8988T (cell line): ENCODE measurements around the gene ULBP1.
"Not testable (repeated sequence)": the region's sequence is repeated elsewhere in the genome, so short reads cannot be mapped to it uniquely, and the experiment has no call there.

Experiments
- DNase-seq: peaks from one replicate; pipeline ENCODE4 v3.0.0; 2011

ULBP1 gene

GRCh38 chr6:149934249-149935156 is 29.2 kb upstream of the ULBP1 start:
- no peak for DNase-seq

- no peak for DNase-seq
Measured at GRCh38 chr6:149935246-149935645, 28.5 kb upstream of the ULBP1 start.

GRCh38 chr6:149935668-149936067 is 28.1 kb upstream of the ULBP1 start:
- no peak for DNase-seq

DNA sequence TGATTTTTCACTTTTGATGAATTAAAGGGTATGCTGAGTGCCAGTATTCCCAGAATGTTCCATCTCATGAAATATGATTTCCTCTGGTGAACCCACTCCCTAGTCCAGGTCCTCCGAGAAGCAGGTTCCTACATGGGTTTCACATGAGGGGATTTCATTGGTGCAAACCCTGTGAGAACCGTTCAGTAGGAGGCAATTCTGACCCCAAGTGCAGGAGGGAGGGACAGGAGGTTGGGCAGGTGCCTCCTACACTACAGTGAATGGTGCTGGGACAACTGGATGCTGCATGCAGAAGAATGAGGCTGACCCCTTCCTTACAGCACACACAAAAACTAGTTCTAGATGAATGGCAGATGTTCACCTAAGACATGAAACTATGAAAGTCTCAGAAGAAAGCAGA is 27.0 kb upstream of the ULBP1 start:
- no peak for DNase-seq

- not testable (repeated sequence) for DNase-seq
Measured at GRCh38 chr6:149938013-149938570, 25.7 kb upstream of the ULBP1 start.

DNA sequence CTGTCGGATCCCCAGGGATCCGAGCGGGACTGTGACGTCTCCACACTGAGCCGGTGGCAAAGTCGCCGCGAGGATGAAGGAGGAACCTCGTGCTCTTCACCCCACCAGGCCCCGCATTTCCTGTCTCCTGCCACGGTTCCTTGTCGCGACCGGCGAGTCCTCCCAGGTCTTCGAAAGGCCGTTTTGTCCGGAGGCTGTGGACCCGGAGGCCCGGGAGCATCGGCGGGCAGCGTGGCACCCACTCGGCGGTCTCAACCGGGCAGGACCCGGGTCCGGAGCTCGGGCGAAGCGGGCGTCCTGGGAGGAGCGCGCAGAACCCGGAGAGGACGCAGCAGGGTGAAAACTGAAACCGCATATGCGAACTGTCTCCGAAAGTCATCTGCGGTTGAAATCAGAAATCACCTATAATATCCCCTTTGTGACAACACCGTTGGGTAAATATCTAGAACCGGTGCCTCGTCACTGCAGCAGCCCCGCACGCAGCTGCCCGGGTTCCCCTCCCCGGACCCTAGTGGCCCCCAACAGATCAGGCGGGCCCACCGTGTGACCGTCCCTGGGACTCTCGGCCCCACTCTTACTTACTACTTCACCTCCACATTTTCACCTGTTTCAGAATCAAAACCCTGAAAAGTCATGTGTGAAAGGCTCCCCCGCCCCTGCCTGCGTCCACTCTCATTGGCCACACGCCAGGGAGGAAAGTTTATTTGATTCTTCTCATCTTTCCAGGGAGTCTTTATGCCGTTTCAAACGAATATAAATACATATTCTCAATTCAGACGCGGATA is 25.0 kb upstream of the ULBP1 start:
- no peak for DNase-seq

DNA sequence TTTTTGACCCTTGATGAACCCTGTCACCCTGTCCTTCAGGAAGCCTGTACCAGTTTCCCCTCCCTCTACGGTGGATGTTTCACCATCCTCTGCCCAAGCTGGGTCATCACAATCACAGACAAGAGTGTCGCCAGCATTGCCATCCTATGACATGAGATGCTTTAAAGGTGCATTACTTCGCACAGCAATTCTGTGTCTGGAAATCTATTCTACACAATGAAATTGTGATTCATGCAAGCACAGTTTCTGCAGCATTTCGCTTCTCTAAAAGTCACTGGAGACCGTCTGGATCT is 24.4 kb upstream of the ULBP1 start:
- no peak for DNase-seq

DNA sequence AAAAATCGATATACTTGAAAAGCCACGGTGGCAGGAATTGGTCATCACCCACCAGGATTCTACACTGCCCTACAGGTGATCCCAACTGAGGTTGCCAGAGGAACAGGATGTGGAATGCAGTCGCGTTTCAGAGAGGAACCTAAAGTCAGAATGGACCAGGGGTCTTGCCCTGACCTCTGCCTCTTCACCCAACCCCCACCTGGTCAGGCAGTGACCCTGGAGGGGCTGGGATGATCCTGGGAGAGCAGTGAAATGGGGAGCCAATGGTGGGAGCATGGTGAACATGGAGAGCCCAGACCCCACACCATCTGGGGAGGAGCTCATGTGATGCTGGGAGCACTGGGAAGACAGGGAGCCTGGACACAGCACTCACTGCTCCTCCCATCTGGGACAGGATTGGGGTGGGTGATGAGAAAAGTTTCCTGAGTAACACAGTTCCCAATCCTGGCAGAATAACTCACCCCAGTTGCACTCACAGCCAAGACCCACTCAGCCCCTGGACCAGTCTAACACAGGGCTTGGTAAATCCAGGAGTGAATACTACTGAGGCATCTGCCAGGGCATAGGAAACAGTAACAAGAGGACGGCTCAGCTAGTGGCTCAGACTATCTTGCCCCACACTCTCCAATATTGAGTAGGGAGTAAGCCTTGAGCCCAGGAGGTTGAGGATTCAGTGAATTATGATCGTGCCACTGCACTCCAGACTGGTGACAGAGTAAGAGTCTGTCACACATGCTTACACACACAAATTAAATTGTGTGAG is 23.7 kb upstream of the ULBP1 start:
- DNase-seq = no peak

GRCh38 chr6:149940672-149940982 is 23.1 kb upstream of the ULBP1 start:
- no peak for DNase-seq

GRCh38 chr6:149941583-149942460 is 21.9 kb upstream of the ULBP1 start, which contains the start of gene ULBP2:
TSS of gene ULBP2 (plus strand) at chr6:149942014. CDS start at chr6:149942073, 59 bp downstream.
- DNase-seq = peak; percentile 90

- no peak for DNase-seq
Measured at GRCh38 chr6:149942461-149942829, 21.3 kb upstream of the ULBP1 start.

DNA sequence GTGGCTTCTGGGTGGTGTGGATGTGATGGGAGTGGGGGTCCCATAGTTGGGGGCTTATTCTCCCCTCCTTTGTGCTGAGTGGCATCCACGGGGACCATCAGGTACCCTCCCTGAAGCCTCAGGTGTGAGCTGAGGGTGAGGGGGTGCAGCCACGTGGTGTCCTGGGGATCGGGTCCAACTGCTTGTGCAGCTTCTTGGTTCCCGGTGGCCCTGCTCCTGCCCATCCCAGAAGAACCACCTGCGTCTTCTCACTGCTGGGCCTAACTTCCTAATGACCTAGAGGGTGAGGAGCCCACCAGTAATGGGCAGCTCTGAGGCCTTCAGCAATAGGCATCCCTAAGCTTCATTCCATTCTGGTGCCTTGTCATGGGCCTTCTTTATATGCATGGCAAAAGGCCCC is 20.4 kb upstream of the ULBP1 start:
- not testable (repeated sequence) for DNase-seq

DNA sequence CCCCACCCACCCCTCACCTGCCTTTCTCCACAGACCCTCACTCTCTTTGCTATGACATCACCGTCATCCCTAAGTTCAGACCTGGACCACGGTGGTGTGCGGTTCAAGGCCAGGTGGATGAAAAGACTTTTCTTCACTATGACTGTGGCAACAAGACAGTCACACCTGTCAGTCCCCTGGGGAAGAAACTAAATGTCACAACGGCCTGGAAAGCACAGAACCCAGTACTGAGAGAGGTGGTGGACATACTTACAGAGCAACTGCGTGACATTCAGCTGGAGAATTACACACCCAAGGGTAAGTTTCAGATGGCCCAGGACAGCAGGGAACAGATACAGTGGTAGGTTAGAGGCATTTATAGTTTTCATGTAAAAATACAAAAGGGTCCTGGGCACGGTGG is 18.5 kb upstream of the ULBP1 start:
- DNase-seq = not testable (repeated sequence)

DNA sequence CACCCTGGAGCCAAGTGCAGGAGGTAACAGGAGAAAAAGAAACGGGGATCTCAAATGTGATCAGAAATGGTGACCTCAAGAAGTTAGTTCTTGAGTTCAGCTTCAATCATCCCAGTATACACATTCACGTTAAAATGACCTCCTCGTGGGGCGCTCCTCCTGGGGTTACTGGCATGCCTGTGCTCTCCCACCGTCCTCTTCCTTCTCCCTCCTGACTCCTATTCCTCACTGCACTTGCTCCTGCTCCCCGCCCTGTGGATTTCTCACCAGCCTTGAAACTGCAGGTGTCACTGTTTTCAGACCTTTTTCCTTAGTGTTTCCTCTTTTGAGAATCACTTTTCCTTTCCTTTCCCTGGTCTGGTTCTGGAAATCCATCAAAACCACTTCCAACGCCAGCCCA is 17.1 kb upstream of the ULBP1 start:
- DNase-seq = not testable (repeated sequence)

GRCh38 chr6:149947533-149947932 is 16.2 kb upstream of the ULBP1 start:
- not testable (repeated sequence) for DNase-seq

DNA sequence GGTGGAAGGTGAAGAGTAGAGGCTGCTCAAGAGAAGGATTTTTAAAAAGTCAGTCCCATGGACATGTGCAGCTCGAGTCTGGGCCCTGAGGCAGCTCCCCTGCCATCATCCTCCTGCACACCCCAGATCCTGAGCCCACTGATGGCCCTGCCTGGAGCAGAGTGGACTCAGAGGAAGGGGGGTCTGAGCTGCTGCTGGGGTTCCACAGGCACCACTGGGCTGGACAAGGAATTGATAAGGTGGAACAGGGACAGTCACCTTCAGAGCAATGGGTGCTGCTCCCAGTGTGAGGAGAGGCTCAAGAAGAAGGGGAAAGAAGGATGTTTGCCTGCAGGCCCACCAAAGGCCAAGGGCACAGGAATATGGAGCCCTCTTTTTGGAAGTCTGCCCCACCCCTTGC is 15.7 kb upstream of the ULBP1 start:
- no peak for DNase-seq

GRCh38 chr6:149948616-149949015 is 15.1 kb upstream of the ULBP1 start:
- DNase-seq = no peak

DNA sequence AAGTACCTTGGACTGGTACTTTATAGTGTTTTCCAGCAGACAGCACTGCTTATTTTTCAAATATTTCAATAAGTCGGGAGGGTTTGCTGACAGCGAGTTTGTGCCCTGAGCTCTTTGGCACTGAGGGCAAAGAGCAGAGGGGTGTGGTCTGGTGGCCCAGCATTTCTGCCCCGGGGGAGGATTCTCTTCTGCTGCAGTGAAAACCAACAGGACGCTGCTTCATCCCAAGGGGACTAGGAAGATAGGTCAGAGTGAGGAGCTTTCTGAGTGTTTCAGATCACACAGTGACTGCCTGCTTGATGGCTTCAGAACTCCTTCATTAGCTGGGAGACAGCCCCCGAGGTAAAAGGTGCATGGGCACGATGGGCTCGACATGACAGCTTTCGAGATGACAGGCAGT is 13.3 kb upstream of the ULBP1 start:
- no peak for DNase-seq

GRCh38 chr6:149951096-149951495 is 12.6 kb upstream of the ULBP1 start:
- DNase-seq = no peak

DNA sequence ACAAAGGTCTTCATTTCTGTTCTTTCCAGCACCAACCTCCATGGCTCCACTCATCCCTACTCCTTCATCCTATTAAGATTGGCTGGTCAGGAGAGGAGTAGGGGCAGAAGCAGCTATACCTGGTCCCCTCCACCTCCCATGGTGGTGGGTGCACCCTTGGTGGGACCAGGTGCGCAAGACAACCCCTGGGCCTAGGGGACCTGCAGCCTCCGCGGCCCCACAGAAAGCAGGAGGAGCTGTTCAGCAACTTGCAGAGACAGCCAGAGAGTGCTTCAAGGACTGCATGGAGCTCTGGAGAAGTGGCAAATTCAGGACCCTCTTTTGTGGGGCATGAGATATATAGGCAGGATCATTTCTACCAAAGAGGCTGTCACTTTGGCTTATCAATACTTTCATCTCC is 12.1 kb upstream of the ULBP1 start:
- DNase-seq = no peak

- DNase-seq = not testable (repeated sequence)
Measured at GRCh38 chr6:149953390-149953789, 10.4 kb upstream of the ULBP1 start.

DNA sequence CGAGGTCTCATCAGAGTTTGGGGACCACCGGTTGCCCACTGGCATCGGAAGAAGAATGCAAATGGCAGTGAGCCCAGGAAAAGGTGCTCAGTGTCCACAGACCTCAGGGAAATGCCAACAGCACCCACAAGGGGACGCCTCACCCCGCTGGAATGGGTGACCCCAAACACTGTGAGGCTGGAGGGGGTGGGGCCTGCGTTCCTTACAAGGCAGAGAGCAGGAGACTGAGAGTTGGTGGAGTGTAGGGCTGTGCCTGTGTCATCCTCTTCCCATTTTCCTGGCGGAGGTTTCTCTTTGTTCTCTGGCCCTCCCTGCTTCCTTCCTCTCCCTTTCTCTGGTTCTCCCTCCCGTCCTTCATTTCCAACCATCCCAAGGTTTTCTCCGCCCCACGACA is 9.8 kb upstream of the ULBP1 start:
- DNase-seq = not testable (repeated sequence)
